Left ventricle myocardium inferior (tissue), 1 donor: ENCODE results near the gene CDCA3. TPM values are rescaled to one million over a fixed set of nuclear protein-coding genes. Genes with fewer than 3 reads are reported as not detected.

ENCODE experiments used
- DNase-seq: peaks from one replicate; pipeline ENCODE4 v3.0.0-alpha.2; 2020
- H3K27ac ChIP-seq: fragments of 200-600 bp; replicated peaks from 2 replicates; pipeline ENCODE4 v1.8.0; 2021
- H3K27me3 ChIP-seq: fragments of 200-600 bp; 2 replicates; pipeline ENCODE4 v1.8.0; 2021; ENCODE audit warnings: low read depth
- H3K36me3 ChIP-seq: fragments of 200-600 bp; 2 replicates; pipeline ENCODE4 v1.8.0; 2021
- H3K4me1 ChIP-seq: fragments of 200-600 bp; 2 replicates; pipeline ENCODE4 v1.8.0; 2021
- H3K4me3 ChIP-seq: fragments of 200-600 bp; 2 replicates; pipeline ENCODE4 v1.8.0; 2021; ENCODE audit warnings: mild to moderate bottlenecking, moderate library complexity
- H3K9me3 ChIP-seq: fragments of 200-600 bp; replicated peaks from 2 replicates; pipeline ENCODE4 v1.8.0; 2021
- CTCF ChIP-seq: fragments of 200-600 bp; IDR thresholded peaks from 2 replicates; pipeline ENCODE4 v1.8.0; 2021; ENCODE audit warnings: antibody characterized with exemption, mild to moderate bottlenecking, borderline replicate concordance
- intact Hi-C: fragments of 100-400 bp; cut with micrococcal nuclease; formaldehyde crosslinking; loops from one replicate; pipeline ENCODE4 v1.11.0; 2022
- total RNA-seq: library from RNA; stranded (reverse); fragmentation: NEBNext Ultra II Directional; extraction: Animal tissue kit (Norgen Biotek cat#: 25700); gene quantifications from one replicate; pipeline ENCODE4 v1.2.1, GENCODE V29; 2021
- donor health status: DM: no; HTN: yes; CAD: no; lungs with severe emphysema.

Gene CDCA3
- total RNA-seq, 1 donor from 2014 or later = 0.55 TPM

- H3K4me3 ChIP-seq = no peak overlapping the region
- no peak for DNase-seq
Observed at GRCh38 chr12:6849976-6850560, 1.0 kb downstream of the CDCA3 start.

GRCh38 chr12:6849427-6849826 lies 1.7 kb downstream of the CDCA3 start:
- Histone ChIP-seq H3K27me3 (no peaks in the 10 kb centered on the region), H3K36me3 (peaks cover 37% of the 10 kb centered on the region), H3K4me3 (no peak overlapping the region), H3K9me3 (no peaks in the 10 kb centered on the region), H3K4me1 (peaks cover 24% of the 10 kb centered on the region), H3K27ac (no peak overlapping the region)
- DNase-seq = no peak
- TF ChIP-seq CTCF = no peak
- intact Hi-C loops = no loop called here

More at GRCh38 chr12:6849976-6850560, 1.0 kb downstream of the CDCA3 start:
- Histone ChIP-seq H3K9me3 (no peaks in the 10 kb centered on the region), H3K27ac (no peak overlapping the region), H3K36me3 (peaks cover 33% of the 10 kb centered on the region), H3K27me3 (no peaks in the 10 kb centered on the region), H3K4me1 (peaks cover 24% of the 10 kb centered on the region)
- no peak for TF ChIP-seq CTCF
- intact Hi-C loops = no loop called here

GRCh38 chr12:6847676-6848075 lies 3.4 kb downstream of the CDCA3 start:
- DNase-seq = no peak
- Histone ChIP-seq H3K27me3 (no peaks in the 10 kb centered on the region), H3K4me3 (no peak overlapping the region), H3K36me3 (peaks cover 46% of the 10 kb centered on the region), H3K27ac (no peak overlapping the region), H3K9me3 (no peaks in the 10 kb centered on the region), H3K4me1 (peaks cover 11% of the 10 kb centered on the region)
- intact Hi-C loops = no loop called here
- no peak for TF ChIP-seq CTCF

DNA sequence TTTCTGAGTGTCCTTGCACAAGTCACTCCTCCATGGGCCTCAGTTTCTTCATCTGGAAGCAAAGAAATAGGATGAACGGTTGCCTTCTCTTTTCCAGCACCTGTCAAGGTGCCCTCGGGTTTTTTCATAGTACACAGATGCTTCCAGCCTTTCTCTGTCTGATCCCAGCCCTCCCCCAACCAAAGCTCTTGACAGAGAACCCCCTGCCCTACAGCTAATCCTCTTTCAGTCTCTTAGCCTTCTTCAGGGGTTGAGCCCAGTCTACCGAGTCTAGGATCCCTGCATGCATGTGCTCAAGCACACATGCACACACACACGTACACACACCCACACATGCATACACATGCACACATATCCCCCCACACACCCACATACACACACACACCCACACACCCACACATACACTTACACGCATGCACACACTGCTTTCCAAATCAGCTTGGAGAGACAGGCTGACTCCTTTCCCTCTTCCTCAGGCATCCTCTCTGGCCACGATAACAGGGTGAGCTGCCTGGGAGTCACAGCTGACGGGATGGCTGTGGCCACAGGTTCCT lies 4.7 kb downstream of the CDCA3 start:
- H3K27ac ChIP-seq = no peak overlapping the region
- H3K27me3 ChIP-seq = no peaks in the 10 kb centered on the region
- intact Hi-C loops = no loop called here
- no peaks in the 10 kb centered on the region for H3K9me3 ChIP-seq
- no peak overlapping the region for H3K4me3 ChIP-seq
- H3K36me3 ChIP-seq = peaks cover 46% of the 10 kb centered on the region
- no peak for TF ChIP-seq CTCF
- peaks cover 7% of the 10 kb centered on the region for H3K4me1 ChIP-seq
- no peak for DNase-seq

DNA sequence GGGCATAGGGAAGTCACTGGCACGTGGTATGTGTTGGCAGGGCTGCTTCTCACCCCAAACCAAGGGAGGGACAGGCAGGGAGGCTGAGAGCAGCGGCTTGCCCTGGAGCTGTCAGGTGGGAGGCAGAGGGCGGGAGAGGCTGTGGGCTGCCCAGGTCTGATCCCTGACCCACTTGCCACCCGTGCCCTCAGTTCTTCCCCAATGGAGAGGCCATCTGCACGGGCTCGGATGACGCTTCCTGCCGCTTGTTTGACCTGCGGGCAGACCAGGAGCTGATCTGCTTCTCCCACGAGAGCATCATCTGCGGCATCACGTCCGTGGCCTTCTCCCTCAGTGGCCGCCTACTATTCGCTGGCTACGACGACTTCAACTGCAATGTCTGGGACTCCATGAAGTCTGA lies 5.7 kb downstream of the CDCA3 start:
- DNase-seq = no peak

More for the DNA sequence above, 5.7 kb downstream of the CDCA3 start:
- Histone ChIP-seq H3K4me3 (no peak overlapping the region), H3K27ac (no peak overlapping the region), H3K9me3 (no peaks in the 10 kb centered on the region), H3K36me3 (peaks cover 46% of the 10 kb centered on the region), H3K27me3 (no peaks in the 10 kb centered on the region), H3K4me1 (peaks cover 6% of the 10 kb centered on the region)
- intact Hi-C loops = no loop called here
- TF ChIP-seq CTCF = no peak
